Spinal cord (tissue), 10 donors: ENCODE measurements around the gene TPRG1L. TPM values are rescaled to one million over a fixed set of nuclear protein-coding genes. Genes with fewer than 3 reads are reported as not detected.

Experiments
- DNase-seq, 6 donors: peaks; one replicate each; pipeline versions ENCODE4 v3.0.0 to v3.0.0-alpha.2; 2013 to 2015; ENCODE audit warnings: low spot score in 6 of 6, low read depth in 4 of 6
- H3K27ac ChIP-seq: one replicate; pipeline ENCODE4 v1.5.1; 2013; ENCODE audit warnings: low read depth, low read length, control low read depth
- H3K27me3 ChIP-seq: one replicate; pipeline ENCODE4 v1.6.1; 2013; ENCODE audit warnings: low read length; ENCODE audit not compliant: control insufficient read depth, insufficient read depth
- H3K36me3 ChIP-seq: one replicate; pipeline ENCODE4 v1.6.1; 2013; ENCODE audit warnings: low read length; ENCODE audit not compliant: control insufficient read depth, insufficient read depth
- H3K4me1 ChIP-seq: one replicate; pipeline ENCODE4 v1.6.1; 2013; ENCODE audit warnings: low read length; ENCODE audit not compliant: control insufficient read depth, insufficient read depth
- H3K4me3 ChIP-seq: one replicate; pipeline ENCODE4 v1.5.1; 2013; ENCODE audit warnings: low read depth, low read length, control low read depth
- H3K9me3 ChIP-seq: one replicate; pipeline ENCODE4 v1.6.1; 2013; ENCODE audit warnings: low read length; ENCODE audit not compliant: control insufficient read depth, insufficient read depth
- WGBS: methylation state at CpG from one replicate; pipeline ENCODE4 v1.1.5; 2013; ENCODE audit warnings: missing lambda C conversion rate; ENCODE audit not compliant: insufficient coverage; 5-methylcytosine and 5-hydroxymethylcytosine counted together
- polyA plus RNA-seq, 2 donors: library from polyadenylated mRNA; unstranded; fragments of 120-200 nt; gene quantifications; one replicate each; pipeline ENCODE4 v1.2.1, GENCODE V29; 2013; ENCODE audit not compliant: insufficient read length in 2 of 2
- total RNA-seq, 2 donors: library from RNA; depleted of rRNA in 1 of 2; stranded (reverse); fragments of 120-200 nt in 1 of 2; fragments of >200 nt in 1 of 2; gene quantifications; one replicate each; pipeline versions ENCODE4 v1.2.3 to v1.2.4, GENCODE V29; 2013 to 2014
- donor health status: healthy.

The TPRG1L gene
- total and polyA plus RNA-seq, 4 donors: 18.5 to 45.3 (median 38.7) TPM

DNA sequence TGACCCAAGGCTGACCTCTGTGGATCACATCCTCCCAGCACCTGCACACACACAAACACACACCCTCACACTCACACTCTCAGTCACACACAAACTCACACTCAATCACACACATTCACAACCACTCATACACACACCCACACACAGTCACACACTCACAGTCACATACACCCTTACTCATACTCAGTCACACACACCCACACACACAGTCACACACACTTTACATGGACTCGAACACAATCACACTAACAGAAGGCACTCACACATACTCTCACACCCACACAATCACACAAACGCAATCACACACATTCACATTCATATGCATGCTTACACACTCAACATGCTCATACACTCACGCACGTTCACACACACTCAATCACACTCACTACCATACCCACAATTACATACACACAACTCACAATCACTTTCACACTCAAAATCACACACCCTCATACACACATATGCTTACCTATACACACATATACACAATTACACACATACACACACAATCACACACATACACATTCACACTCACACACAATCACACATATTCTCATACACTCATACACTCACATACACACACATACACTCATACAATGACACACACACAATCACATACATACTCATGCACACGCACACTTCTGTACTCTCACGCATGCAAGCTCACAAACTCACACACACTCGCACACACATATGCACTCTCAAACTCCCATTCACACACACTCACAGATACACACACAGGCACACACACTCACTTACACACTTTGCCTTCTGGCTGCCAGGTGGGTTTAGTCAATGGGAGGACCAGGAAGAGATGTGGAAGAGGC lies 19.6 kb upstream of the TPRG1L start:
- no peaks in the 10 kb centered on the region for H3K9me3 ChIP-seq
- peaks cover 45% of the 10 kb centered on the region for H3K4me1 ChIP-seq
- DNase-seq: no peak
- no peak overlapping the region for H3K4me3 ChIP-seq
- peaks cover 30% of the 10 kb centered on the region for H3K36me3 ChIP-seq
- H3K27ac ChIP-seq: no peak overlapping the region
- H3K27me3 ChIP-seq: no peaks in the 10 kb centered on the region
- 90% methylated on average over 7 of the region's 7 CpGs for WGBS

DNA sequence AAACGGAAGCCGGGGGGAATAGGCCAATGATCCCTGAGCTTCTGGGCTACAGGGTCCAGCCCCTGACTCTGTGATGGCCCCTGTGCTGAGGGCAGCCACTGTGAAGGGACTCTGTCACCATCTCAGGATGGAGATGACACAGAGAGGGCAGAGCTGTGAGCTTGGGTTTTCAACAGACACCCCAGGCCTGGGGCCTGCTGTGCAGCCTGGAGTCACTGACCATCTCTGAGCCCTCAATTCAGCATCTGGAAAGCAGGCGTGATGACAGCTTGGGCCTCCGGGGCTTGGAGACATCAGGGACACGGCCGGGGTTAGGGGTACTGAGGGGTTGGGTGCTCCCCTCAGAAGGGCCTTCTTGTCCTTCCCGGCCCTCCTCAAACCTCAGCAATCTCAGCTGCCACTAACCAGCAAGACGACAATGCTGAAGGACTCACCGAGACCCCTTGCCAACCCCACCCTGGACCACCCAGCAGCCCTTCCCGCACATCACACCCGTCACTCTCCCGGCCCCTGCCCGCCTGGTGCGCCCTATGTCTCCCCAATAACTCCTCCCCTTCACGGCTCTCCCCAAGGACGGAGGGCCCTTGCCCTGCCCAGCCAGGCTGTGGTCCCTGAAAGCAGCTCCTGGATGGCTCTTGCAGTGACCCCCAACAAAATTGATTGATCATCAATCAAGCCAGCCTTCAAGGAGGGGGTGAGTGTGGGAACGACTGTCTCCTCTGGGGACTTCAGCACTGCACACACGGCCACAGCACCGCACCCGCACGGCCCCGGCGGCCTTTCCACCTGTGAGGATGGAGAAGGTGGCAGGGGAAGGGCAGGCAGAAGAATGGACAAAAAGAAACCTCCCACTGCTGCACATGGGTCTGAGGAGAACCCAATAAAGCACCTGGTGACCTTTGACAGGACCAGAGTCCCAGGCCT lies 17.8 kb upstream of the TPRG1L start:
- Histone ChIP-seq H3K4me1 (peaks cover 54% of the 10 kb centered on the region), H3K9me3 (no peaks in the 10 kb centered on the region), H3K4me3 (no peak overlapping the region), H3K36me3 (peaks cover 20% of the 10 kb centered on the region), H3K27me3 (peaks cover 10% of the 10 kb centered on the region), H3K27ac (no peak overlapping the region)
- DNase-seq: no peak
- WGBS: 77% methylated on average over 17 of the region's 23 CpGs

DNA sequence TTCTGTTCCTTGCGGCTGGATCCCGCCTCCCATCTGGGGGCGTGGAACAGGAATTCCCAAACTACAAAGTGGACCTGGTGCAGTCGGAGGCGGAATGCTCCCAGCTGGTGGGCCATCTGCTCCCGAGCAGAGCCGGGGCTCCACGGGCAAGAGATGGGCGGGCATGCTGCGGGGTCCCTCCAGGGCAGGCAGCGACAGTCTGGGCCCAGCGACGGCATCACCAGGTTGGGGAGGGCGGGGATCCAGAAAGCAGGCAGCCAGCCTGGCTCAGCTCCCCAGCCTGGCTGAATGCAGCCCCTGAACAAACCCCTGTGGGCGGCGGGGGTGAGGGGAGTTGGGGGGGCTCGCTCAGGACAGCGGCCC lies 17.1 kb upstream of the TPRG1L start:
- Histone ChIP-seq H3K4me1 (peaks cover 57% of the 10 kb centered on the region), H3K27me3 (peaks cover 13% of the 10 kb centered on the region), H3K4me3 (no peak overlapping the region), H3K9me3 (no peaks in the 10 kb centered on the region), H3K27ac (no peak overlapping the region), H3K36me3 (peaks cover 15% of the 10 kb centered on the region)
- WGBS: 48% methylated on average over 18 of the region's 18 CpGs
- peak in 2 of 6 donors; percentile 13 to 65 for DNase-seq

DNA sequence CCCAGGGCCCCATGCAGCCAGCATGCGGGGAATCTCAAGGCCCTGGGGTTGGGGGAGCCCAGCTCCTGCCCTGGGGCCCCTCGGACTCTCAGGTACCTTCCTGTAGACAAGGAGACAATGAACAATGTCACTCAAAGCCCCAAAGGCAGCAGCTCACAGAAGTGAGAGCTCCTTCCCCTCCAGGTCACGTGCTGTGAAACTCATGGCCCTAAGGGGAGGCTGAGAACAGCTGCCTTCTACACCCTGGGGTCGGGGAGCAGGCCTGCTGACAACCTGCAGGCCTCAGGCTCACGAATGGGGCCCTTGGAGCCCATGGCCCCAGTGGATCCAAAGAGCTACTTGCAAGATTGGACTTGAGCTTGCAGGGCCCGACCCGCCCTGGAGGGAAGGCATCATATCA lies 16.7 kb upstream of the TPRG1L start:
- 84% methylated on average over 7 of the region's 7 CpGs for WGBS
- Histone ChIP-seq H3K27ac (no peak overlapping the region), H3K9me3 (no peaks in the 10 kb centered on the region), H3K4me3 (no peak overlapping the region), H3K36me3 (peaks cover 15% of the 10 kb centered on the region), H3K4me1 (peaks cover 57% of the 10 kb centered on the region), H3K27me3 (peaks cover 13% of the 10 kb centered on the region)
- DNase-seq: no peak

DNA sequence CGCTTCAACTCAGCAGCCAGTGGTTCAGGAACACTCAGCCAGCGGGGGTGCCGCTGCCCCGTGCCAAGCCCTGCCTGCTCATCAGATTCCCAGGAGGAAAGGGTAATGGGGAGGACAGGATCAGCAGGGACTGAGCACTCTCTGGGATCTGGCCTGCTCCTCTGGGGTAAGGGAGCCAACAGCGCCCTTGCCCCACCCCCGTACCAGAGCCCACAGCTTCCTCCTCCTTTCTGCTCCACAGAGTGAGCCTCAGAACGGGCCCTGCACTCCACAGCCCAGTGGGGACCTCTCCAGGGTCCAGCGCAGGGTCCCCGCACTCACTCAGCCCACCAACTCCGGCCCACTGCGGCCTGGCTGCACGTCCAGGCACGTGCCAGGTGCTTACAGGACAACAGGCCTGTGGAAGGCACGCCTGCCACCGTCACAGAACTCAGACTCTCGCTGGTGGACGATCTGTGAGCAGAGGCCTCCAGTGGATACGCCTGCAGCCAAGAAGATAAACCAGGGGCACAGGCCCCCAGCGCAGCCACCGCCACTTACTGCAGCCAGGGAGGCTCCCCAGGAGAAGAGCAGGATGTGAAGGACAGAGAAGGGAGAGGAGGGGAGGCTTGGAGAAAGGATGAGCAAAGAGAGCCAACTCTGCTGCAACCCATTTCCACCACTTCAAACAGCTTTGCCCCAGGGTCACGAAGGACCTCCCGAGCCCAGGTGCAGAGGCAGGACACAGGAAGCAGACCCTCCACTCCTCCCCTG lies 15.6 kb upstream of the TPRG1L start:
- H3K4me1 ChIP-seq: peaks cover 58% of the 10 kb centered on the region
- peaks cover 9% of the 10 kb centered on the region for H3K36me3 ChIP-seq
- H3K4me3 ChIP-seq: peak overlapping the region; percentile 18
- DNase-seq: peak in 1 of 6 donors; percentile 15
- 67% methylated on average over 20 of the region's 22 CpGs for WGBS
- no peak overlapping the region for H3K27ac ChIP-seq
- peaks cover 13% of the 10 kb centered on the region for H3K27me3 ChIP-seq
- no peaks in the 10 kb centered on the region for H3K9me3 ChIP-seq

DNA sequence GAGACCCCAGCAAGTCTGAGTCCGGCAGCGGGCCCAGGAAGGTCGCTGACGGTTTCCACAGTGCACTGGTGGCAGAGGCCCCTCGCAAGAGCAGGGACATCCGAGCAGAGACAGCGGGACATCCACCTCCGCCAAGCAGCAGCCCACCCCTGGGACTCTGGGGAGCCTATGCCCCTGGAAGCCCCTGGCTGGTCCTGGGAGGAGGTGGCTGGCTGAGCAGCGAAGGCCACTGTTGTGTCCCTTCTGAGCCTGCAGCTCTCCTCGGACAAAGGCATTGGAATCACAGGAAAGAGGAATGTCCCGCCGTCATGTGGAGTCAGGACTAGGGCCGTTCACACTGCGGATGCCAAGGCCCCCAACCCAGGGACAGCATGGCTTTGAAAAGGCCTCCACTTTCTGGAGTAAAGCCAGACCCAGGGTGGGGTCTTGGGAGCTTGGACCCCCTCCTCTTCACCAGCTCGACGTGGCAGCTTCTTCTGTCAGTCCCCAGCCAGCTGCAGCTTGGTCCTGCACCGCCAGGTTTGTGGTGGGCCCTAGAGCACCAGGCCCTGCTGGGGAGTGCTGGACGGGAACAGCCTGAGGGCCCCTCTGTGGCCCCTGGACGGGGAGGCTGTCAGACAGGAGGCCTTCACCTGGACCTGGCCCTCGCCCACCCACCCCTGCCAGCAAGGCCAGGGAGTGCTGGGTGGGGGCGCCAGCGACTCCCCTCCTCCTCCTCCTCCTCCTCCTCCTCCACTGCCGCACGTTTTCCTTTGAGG lies 14.9 kb upstream of the TPRG1L start:
- peak in 1 of 6 donors; percentile 47 for DNase-seq
- WGBS: 47% methylated on average over 23 of the region's 24 CpGs
- Histone ChIP-seq H3K27me3 (peaks cover 13% of the 10 kb centered on the region), H3K27ac (no peak overlapping the region), H3K4me3 (peak overlapping the region; percentile 18), H3K9me3 (no peaks in the 10 kb centered on the region), H3K4me1 (peaks cover 59% of the 10 kb centered on the region), H3K36me3 (peaks cover 8% of the 10 kb centered on the region)

DNA sequence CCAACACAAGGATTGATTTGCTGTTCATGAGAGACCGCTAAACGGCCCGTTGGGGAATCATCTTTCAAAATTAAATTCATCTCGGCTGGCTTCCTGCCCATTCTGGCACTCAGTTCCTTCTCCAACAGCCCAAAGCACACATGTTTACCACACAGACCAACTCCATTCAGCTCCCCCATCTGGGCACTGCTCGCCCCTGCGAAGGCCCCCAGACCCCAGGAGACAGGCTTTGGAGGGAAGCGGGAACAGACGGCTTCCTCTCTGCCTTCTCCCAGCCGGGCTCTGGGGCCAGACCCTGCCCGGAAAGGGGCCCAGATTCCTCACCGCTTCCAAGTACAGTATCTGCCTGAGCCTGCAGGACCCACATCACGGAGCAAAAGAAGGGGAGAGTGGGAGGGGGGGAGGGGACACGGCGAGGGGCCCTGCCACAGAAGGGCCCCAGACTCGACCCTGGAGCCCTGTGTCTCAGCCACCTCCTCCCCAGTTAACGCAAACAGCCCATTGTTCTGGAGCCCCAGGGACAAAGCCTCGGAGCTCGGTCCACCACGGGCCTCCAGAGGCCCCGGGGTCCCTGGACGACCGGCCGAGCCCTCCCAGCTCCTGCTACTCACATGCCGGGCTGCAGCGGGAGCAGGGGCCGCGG lies 14.2 kb upstream of the TPRG1L start:
- H3K9me3 ChIP-seq: no peaks in the 10 kb centered on the region
- peaks cover 13% of the 10 kb centered on the region for H3K27me3 ChIP-seq
- H3K4me1 ChIP-seq: peaks cover 62% of the 10 kb centered on the region
- H3K4me3 ChIP-seq: peak overlapping the region; percentile 35
- peak in 2 of 6 donors; percentile 82 to 93 for DNase-seq
- WGBS: 5% methylated on average over 24 of the region's 27 CpGs
- no peak overlapping the region for H3K27ac ChIP-seq
- peaks cover 8% of the 10 kb centered on the region for H3K36me3 ChIP-seq

DNA sequence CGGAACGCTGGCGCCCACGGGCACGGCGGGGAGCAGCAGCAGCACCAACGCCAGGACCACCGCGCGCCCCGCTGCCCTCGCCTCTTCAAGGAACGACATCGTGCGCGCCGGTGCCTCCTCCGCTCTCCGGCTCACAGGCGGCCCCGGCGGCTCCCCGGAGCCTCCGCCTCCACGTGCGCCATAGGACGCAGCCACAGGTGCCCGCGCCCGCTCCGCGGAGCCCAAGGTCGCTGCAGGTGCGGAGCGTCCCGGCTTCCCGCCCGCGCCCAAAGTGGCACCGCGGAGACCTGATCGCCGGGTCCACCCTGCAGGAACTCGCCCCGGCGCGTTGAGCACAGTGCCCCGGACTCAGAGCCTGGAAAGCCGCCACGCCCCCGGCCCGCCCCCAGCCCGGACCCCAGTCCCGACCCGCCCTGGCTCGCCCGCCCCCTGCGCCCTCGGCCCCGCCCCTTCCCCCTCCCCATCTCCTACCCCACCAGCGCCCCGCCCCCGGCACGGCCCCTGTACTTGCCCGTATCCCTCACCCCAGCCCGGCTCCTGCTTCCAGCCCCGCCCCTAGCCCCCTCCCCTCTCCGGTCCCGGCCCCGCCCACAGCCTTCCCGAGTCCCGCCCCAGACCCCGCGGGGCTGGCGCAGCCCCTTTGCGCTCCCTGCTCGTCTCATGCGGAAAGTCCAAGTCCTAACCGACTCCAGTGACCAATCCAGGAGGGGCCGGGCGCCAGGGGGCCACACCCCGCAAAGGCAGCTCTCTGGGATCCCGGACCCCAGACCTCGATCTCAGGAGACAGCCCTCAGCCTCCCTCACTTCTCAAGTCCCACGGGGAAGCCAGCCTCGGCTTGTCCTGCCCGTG lies 13.4 kb upstream of the TPRG1L start, which contains the start of gene MEGF6:
Gene MEGF6 (minus strand): TSS at position 339 of the 850 bp plus-strand sequence. CDS start 240 bp downstream, at position 99.
- under 1% methylated on average over 75 of the region's 87 CpGs for WGBS
- Histone ChIP-seq H3K36me3 (peaks cover 3% of the 10 kb centered on the region), H3K27ac (no peak within 1 kb of the TSS), H3K4me1 (peaks cover 62% of the 10 kb centered on the region), H3K27me3 (peaks cover 13% of the 10 kb centered on the region), H3K4me3 (peak within 1 kb of the TSS; percentile 35), H3K9me3 (no peaks in the 10 kb centered on the region)
- peak in 2 of 6 donors; percentile 86 to 87 for DNase-seq
